GM19438 (cell line): Measurements from ENCODE around the gene BICD2.
A peak's percentile ranks its signal among the peaks of the same experiment; 100 is the strongest.

Source experiments
- ATAC-seq: cut with Tn5 transposase; IDR thresholded peaks from one replicate; pipeline ENCODE4 v1.9.1; 2021; ENCODE audit warnings: low read depth; ENCODE audit not compliant: unreplicated experiment

Gene BICD2

DNA sequence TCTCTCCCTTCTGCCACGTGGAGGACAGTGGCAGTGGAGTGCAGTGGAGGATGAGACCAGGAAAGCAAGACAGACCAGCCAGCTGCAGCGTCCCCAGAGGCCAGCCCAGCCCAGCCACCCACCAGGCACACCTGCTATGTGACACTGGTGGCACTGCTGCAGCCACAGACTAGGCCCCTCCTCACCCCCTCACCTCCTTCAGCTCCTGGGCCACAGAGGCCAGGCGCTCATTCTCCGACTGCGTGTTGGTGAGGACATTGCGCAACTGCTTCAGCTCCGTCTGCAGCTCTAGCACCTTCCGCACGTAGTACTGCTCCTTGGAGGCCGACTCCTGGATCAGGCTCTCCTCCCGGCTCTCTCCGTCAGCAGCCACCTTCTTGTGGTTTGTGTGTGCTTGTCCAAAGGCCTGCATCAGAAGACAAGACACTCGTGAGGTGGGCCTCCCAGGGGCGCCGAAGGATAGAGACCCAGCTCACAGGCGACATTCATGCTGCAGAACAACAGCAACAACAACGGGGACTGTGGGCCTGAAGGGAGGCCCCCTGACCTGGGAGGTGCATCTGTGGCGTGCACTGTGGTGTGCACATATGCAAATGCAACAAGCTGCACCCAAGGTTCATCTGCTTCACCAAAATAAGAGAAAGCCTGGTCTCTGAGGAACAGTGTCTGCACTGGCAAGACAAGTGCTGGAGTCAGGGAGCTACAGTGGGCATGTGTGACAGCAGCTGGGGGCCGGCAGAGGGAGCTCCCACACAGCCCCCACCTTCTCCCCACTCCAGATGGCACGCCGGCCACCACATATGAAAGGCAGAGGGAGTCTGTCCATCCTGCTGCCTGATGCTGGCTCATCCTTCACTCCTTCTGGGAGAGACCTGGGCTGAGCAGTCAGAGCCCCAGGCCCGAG lies 35.5 kb downstream of the BICD2 start:
- ATAC-seq = peak; percentile 88

DNA sequence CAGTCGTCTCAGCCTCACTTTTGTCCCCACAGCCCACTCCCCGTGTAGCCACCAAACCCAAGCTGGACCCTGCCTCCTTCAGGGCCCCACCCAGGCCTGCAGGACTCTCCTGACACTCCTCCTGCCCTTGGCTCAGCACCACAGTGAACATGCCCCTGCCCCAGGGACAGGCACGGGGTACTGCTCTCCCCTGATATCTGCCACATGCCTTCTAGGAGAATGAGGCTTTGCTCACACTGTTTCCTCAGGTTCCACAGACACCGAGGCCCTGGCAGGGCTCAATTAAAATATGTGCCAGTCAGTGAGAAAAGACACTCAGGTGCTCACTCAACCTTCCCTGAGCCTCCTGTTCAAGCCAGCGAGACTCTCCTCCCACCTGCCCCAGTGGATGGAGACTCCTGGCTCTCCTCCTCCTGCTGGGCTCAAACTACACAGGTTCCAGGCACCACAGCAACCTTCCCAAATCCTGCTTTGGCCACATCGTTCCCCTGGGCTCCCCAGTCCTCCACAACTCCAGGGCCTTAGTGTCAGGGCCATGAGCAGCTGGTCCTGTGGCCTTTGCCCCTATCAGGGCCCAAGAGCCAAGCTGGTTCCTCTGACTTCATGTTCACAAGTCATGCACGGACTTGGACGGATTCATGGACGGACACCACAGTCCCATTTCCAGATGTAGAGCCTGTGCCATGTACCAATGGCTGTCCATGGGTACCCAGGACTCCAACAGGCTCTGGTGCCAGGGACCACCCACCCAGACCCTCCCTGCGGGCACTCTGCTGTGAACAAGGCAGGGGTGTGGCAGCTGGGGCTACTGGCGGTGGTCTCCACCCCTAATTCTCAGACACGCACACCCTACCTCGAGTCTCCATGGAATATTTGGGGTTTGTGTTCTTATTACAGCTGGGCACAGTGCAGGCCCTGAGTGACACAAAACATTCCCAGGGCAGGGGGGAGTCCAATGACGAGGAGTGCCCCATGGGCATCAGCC lies 36.6 kb downstream of the BICD2 start:
- no peak for ATAC-seq

DNA sequence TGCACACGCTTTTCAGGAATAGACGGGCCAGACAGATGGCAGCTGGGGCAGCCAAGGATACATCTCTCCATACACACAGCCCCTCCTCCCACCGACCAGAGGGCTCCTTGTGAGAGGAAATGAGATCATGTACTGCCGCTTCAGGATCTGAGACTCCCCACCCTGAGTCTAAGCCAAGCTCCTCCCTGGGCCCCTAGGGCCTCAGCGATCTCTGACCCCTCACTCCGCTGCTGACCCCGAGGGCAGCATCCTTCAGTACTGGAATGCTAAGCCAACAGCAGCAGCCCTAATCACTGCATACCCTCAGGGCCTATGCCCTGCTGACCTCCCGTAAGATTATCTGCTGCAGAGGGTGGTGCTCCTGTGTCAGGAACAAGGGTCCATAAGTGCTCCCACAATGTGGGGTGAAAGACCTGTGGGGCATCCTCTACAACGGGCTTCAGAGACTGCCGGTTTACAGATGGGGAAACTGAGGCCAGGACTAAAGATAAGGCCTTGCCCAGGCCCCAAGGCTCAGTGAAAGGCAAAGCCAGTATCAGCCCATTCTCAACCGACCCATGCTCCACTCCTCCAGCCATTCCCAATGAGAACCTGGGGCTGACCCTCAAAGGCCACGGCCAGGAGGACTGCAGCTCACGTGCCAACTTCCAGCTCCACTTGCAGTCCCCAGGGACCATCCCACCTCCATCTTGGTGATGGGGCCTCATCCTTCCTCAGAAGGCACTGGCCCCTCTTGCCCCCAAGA lies 37.5 kb downstream of the BICD2 start:
- ATAC-seq = no peak

DNA sequence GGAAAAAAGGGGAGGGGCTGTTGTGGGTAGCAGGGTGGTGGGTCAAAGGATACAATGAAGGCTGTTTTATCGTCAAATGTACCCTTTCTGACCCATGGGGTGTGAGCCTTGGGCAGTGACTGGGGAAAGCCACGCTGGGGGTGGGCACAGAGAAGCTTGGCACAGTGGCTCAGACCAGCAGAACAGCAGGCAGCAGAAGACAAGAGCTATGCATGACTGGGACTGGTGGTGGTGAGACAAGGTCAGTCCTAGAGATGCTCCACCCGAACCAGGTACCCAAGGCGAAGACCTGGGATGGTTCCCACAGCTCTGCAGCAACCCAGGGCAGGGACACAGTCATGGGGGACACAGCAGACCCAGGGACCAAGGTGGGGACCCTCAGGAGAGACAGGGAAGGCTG lies 38.3 kb downstream of the BICD2 start:
- no peak for ATAC-seq

DNA sequence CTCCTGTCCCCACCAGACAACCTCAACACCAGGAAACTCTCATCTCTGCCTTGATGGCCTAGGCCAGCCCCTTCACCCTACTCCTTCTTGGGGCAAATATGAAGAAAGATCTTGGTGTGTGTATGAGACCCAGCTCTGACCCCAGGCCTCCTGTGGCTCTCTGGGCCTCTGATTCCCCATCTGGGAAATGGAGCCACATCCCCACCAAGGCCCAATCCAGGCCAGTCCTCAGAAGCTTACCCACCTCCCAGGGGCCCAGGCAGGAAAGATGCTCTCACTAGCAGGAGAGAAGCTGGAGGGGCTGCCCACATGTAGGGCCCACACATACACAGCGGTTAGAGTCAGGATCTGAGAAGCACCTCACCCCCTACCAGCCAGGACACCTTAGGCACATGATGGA lies 38.9 kb downstream of the BICD2 start:
- no peak for ATAC-seq

DNA sequence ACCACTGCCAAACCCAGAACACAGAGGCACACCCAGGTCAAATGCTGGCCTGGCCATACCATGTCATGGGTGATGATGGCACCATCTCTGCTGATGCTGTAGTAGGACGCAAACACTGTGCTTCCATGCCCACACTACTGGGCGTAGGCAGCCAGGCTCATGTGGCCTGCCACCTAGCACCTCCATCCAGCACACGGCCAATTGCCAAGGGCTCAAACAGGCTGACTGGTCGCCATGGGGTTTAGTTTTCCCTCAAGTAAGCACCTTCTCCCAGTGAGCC lies 39.4 kb downstream of the BICD2 start:
- no peak for ATAC-seq

DNA sequence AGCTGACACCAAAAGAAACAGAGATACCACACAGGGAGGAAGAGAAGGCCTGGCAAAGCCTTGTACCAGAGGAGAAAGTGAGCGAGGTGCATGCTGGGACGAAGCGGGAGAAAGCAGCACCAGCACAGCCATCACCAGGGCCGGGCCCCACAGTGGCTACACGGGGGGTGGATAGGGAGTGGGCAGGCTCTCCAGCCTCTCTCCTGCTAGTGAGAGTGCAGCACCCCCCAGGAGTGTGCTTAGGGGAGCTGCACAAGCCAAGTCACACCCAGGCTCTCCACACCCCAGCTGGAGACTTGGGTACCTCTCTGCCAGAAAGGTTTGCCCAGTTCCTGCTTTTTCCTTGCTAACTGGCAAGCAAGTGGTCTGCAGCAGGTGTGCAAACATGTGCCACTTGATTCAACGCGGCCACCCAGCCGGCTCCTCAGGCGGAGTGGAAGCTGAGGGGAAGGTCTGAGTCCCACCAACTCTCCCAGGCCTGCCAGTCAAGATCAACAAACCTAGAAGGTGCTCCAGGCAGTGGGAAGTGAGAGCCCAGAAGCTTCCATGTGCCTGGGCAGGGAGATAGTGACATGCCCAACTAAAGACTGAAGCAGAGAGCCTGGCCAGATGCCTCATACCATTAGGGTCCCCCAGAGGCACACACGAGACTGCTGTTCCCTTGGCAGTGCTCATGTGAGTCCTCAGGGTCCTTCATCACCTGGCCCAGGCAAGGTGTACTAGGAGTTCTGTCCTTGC lies 39.9 kb downstream of the BICD2 start:
- ATAC-seq = no peak

DNA sequence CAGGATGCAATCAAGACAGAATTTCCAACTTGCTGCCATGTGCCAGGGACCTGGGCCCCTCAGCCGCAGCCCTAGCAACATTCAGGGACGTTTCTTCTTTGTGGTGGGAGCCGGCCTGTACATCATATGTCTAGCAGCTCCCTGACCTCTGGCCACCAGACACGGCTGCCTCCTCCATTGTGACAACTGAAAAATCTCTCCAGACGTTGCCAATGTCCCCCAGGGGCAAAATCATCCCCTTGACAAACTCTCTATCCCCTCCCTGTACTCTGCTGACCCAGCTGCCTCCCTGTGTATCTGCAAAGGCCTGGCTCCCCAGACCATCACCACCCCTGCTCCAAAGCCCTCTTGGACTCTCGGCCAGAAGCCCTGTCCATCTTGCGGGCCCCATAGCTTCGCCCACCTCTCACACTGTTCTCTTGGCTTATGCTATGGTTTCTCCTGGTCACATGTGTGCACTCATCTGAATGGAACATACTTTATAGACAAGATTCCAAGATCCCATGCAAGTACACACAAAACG lies 40.8 kb downstream of the BICD2 start:
- no peak for ATAC-seq

DNA sequence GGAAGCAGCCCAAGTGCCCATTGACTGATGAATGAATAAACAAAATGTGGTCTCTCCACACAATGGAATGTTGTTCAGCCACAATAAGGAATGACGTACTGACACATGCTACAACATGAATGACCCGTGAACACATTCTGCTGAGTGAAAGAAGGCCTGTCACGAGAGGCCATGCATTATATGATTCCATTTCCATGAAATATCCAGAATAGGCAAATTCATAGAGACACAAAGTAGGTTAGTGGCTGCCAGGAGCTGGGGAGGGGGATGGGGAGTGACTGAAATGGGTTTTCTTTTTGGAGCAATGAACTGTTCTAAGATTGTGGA lies 41.4 kb downstream of the BICD2 start:
- ATAC-seq = no peak

DNA sequence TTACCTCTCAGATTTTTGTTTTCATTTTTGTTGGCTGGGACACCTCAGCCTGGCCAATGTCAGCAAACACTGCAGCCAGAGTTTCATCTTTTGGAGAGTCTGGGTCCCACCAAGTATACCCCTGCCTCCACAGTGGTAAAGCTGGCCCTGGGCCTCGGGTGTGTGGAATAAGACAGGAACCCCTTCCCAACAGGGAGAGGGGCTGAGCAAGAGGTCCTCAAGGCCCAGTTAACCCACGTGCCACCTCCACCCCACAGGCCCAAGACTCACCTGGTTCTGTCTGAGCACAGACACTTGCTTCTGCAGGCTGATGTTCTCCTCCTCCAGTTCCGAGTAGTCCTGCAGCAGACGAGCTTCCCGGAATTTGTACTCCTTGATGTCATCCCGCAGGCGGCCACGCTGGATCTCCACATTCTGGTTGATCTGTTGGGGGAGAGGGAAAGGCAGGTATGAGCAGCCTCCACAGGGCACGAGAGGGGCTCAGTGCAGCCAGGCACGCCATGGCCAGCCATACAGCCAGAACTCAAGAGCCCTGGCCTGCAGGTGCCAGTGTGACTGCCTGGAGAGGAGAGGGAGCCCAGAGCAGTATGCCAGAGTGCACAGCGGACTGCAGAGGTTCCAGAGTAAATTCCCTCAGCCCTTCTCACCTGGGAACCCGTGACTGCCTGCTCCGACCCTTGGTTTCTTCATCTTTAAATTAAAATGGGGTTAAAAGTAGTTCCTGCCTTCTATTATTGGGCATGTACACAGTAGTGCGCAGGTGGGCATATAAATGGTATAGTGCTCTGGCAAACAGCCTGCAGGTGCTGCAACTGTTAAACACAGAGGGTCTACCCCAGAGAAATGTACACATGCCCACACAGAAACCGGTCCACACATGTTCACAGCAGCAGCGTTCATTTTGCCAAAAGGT lies 42.0 kb downstream of the BICD2 start:
- no peak for ATAC-seq

DNA sequence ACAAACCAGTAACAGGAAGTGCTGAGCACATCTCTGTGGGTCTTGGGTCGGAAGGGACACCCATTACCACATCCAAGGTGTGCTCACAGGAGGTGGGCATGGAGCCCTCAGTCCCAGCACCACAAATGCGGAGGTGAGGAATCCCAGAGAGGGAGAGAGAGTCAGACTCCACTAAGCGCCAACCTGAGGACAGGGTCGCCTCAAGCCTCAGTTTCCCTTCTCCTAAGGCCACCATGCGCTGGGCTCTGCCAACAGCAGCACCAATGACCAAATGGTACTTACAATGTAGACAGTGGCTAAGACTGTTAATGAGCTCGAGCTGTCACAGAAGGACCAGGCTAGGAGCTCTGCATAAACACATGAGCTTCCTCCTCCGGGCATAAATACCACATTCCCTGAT lies 43.1 kb downstream of the BICD2 start:
- no peak for ATAC-seq

DNA sequence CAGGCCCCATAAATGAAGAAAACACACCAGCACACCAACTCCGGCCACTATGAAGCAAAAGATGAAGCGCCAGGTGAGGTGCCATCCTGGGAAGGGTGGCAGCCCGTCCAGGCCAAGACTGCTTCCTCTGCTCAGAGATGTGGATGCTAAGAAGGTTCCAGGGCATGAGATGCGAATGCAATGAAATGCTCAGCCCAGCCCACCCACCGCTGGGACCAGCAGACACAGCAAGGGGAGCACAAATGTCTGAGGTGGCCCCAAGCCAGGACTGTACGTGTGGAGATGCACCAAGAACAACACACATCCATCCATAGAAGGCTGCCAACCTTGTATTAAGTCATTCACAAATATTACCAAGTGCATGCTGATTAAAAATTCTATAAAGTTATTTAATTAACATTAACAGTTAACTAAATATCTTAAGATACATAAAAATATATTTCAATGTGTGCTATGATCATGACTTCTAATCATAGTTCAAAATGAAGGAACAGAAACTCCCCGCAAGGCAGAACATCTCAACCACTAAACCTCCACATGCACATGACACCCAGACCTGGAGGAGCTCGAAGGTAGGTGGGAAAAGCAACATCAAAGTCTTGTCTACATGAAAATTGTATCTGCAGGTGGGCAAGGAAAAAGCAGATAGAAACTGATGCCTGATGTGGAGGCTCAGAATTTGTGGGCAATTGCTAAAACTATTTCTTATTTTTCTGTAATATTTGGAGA lies 43.7 kb downstream of the BICD2 start:
- no peak for ATAC-seq

DNA sequence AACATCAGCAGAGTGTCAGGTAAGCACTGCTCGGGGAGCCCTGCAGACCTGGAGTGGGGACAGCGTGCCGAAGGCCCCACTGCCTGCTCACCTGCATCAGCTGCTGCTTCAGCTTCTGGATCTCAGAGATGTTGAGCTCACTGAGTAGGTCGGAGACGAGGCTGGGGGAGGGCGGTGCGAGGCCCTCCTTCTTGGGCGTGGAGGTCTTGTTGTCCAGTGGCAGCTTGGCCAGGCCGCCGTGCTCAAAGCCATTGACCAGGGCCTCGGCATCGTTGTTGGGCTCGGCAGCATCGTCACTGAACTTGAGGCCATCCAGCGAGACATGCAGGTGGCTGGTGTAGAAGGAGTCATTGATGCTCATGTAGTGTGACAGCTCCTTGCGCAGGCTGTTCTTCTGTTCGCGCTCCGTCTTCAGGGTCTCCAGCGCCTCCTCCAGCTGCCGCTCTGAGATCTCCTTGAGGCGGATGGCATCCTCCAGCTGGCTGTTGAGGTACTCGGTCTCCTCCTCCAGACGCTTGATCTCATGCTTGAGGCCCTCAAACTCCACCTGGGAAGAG lies 44.3 kb downstream of the BICD2 start:
- no peak for ATAC-seq

DNA sequence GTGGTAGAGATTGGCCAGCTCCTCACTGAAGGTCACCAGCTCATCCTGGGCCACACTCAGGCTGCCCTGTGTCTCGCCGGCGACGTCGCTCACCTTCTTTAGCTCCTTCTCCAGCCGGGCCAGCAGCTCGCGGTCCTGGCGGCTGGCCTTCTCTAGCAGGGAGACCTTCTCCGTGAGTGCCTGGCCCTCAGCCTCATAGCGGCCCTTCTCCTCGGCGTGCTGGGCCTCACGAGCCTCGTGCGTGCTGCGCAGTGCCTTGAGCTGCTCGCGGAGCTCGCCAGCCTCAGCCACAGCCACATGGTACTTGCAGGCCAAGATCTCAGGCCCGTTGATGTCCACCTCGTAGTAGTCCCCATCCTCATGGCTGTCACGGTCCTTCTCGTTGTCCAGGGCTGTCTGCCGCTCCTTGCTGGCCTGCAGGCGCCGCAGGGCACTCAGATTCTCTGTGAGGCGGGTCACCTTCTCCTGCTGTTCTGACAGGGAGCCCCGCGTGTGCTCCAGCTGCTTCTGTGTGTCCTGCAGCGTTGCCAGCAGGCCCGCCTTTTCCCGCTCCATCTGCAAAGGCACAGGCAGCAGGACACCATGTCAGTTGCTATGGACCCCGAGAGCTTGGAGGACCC lies 45.5 kb downstream of the BICD2 start:
- ATAC-seq = no peak

DNA sequence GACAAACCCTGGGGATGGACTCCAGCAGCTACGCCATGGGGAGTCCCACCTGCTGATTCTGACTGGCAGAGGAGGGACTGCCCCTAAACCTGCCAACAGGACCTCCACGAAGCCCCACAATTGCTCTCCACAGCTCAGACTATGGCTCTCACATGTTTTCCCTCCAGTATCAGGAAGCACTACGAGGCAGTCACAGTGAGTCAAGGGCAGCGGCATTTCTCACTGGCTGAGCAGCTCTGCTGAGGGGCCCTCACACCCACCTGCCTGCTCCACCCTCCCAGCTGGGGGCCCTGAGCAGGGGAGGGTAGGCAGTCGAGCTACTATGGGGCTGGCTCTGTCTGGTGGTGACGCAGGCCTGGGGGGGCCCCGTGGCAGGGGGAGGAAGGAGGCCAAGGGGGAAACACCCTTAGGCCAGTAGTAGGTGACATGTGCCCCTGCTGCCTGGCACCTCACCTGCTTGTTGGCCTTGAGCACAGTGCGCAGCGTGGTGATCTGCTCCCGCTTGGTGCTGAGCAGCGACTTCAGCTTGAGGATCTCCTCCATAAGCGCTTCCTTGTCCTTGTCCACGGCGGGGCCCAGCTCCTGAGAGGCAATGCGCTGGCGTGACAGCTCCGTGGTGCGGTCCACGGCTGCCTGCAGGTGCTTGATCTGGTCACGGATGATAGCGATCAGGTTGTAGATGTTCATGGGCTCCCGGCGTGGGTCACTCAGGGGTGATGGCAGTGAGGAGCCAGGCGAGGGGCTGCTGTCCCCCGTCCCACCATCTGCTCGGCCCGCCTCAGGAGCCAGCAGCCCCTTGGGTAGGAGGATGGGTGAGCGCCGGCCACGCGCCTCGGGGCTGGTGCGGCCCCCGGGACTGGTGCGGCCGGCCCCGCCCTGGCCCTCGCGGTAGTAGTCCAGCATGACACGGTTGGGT lies 46.3 kb downstream of the BICD2 start:
- ATAC-seq = no peak

DNA sequence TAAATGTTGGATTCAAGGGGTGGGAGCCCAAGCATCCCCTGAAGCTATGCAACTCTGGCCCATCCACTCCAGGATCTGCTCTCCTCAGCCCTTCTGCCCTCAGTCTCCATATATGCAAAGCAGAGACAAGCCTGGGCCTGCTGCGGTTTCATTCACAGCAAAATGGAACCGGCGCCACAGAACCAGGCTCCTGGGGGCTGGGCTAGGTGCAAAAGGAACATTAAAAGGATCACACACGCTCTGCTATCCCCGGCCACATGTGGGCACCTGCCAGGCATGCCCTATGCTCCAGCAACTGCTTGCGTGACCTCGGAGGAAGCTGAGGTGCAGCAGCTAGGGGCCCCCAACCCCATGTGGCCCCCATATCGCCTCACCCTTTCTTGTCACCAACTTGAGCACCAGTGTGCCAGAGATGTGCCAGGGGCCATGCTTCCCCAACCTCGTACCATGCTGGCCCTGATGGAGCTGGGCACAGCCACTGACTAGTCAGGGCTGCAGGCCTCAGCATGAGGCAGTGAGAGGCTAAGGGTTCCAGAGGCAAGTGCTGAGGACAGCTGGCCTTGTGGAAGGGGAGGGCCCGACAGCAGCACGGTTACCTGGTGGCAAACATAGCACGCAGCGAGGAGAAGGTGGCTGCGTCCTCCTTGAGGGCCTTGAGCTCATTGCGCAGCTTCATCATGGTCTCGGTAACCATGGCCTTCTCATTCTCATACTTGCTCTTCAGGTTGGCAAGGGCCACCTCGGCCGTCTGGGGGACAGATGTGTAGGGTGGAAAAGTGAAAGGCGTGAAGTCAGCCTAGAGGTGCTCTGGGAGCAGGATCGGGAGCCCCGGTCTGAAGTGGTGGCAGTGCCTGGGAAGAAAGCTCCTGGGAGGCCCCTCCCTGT lies 47.2 kb downstream of the BICD2 start:
- ATAC-seq = no peak
